Measurements from ENCODE around the gene DPEP1.
"Not testable (repeated sequence)": the region's sequence is repeated elsewhere in the genome, so short reads cannot be mapped to it uniquely, and the experiment has no call there.

DPEP1 gene

GRCh38 chr16:89656435-89657121, 43.1 kb downstream of the DPEP1 start:
- DNase-seq = no peak

- peak; percentile 89 for DNase-seq
Measured at GRCh38 chr16:89657442-89658220, 44.2 kb downstream of the DPEP1 start, which contains the start of the genes CHMP1A and SPATA33. CHMP1A (minus strand) TSS chr16:89657708; CDS start chr16:89657588, 120 bp downstream. SPATA33 (plus strand) TSS chr16:89657836; CDS start chr16:89657912, 76 bp downstream.

DNA sequence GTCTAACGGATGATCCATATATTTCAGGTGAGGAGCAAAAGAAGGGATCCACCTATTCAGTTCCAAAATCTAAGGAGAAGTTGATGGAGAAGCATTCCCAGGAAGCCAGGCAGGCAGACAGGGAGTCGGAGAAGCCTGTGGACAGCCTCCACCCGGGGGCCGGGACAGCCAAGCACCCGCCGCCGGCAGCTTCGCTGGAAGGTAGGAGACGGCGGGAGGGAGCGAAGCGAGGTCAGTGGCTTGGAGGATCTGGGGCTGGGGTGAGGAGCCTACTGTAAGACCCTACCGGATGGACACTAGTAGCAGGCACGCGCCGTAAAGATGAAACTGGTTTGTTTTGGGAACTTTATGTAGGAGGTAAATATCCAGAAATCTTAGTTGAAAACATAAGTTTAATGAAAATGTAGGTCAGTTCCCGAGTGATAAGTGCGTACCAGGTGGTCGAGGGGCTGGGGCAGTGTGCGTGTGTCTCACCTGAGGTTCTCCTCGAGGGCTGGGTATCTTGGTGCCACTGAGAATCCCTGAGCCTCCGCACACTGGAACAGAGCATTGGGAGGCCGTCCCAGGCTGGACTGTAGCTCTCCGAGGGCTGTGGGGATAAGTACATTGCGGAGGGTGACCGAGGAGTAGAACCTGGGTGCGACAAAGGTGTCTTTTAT, 44.9 kb downstream of the DPEP1 start:
- no peak for DNase-seq

GRCh38 chr16:89660146-89660545, 46.7 kb downstream of the DPEP1 start:
- DNase-seq = no peak

DNA sequence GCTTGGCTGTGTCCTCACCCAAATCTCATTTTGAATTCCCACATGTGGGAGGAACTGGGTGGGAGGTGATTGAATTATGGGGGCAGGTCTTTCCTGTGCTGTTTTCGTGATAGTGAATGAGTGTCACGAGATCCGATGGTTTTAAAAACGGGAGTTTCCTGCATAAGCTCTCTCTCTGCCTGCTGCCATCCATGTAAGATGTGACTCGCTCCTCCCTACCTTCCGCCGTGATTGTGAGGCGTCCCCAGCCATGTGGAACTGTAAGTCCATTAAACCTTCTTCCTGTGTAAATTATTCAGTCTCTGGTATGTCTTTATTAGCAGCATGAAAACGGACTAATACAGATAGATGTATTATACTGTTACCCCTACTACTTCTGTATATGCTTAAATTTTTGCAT, 47.8 kb downstream of the DPEP1 start:
- no peak for DNase-seq

DNA sequence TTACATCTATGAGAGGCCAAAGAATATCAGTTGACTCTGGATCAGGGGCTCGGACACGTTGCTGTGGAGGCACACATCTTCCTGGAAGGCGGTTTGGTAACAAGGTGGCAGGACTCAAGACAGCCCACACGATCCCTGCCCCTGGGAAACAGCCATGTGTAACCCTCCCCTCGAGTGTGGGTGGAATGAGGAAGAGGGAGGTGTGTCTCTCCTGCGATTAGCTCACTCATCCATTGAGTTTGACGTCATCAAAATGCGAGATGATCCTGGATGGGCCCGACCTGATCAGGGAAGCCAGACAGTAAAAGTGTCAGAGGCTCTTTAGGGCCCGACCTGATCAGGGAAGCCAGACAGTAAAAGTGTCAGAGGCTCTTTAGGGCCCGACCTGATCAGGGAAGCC, 50.8 kb downstream of the DPEP1 start:
- not testable (repeated sequence) for DNase-seq

GRCh38 chr16:89667000-89667399, 53.6 kb downstream of the DPEP1 start:
- not testable (repeated sequence) for DNase-seq

- DNase-seq = no peak
Measured at GRCh38 chr16:89667633-89668032, 54.2 kb downstream of the DPEP1 start.

DNA sequence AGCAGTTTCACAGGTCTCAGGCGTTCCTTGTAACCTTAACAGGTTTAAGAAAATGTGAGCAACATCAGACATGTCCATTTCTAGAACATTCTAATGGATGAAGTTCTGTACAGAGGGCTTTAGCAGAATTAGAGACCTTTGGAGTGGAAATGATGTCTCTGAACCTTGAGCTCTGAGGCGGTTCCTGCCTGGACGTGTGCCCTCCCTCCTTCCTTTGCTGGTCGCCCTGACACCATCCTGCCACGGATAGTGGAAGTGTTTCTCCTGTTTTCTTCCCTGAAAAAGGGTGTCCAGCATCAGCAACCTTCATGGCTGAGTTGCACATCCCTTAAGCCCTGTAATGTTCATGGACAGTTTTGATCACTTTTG, 55.3 kb downstream of the DPEP1 start:
- DNase-seq = no peak

GRCh38 chr16:89669755-89670154, 56.3 kb downstream of the DPEP1 start:
- no peak for DNase-seq

DNA sequence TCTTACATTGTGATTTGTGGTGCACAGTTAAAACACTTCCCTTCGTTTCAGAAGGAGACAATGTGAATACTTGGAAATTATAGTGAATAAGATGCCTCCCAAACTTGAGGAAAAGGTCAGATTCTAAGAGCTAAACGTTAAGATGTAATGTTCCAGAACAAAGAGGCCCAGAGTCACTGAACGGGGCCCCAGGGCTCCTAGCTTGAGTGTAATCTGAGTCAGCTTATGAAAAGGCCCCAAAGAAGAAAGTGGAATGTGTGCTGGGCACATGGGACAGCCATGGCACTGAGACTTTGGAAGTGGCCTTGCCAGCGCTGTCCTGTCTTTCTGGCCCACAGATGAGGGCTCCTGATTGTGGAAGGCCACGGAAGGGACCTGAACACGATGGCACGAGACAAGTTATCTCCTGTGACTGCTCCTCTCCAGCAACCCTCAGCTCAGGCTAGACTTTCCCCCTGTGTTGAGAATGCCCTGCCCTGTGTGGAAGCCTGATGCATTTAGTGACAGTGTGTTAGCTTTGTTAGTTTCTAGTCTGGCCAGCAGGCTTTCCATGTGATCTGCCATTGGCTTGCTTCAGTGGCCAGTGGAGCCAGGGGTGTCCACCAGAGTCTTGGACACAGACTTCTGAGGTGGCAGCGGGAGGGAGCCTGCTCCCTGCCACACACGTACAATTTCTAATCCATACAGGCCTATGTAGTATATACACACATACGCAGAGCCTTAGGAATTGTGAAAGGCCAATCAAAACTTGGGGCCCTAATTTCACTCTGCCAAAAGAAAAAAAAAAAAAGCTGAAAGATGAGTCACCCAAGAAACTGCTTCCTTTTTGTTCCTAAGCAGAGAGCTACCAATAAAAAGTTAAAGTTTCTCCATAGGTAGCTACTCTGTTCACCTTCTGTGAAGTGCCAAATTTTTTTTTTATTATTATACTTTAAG, 57.3 kb downstream of the DPEP1 start:
- no peak for DNase-seq

DNA sequence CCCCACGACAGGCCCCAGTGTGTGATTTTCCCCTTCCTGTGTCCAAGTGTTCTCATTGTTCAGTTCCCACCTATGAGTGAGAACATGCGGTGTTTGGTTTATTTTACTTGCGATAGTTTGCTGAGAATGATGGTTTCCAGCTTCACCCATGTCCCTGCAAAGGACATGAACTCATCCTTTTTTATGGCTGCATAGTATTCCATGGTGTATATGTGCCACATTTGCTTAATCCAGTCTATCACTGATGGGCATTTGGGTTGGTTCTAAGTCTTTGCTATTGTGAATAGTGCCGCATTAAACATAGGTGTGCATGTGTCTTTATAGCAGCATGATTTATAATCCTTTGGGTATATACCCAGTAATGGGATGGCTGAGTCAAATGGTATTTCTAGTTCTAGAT, 58.1 kb downstream of the DPEP1 start:
- DNase-seq = not testable (repeated sequence)

GRCh38 chr16:89672177-89672941, 58.9 kb downstream of the DPEP1 start:
- no peak for DNase-seq

DNA sequence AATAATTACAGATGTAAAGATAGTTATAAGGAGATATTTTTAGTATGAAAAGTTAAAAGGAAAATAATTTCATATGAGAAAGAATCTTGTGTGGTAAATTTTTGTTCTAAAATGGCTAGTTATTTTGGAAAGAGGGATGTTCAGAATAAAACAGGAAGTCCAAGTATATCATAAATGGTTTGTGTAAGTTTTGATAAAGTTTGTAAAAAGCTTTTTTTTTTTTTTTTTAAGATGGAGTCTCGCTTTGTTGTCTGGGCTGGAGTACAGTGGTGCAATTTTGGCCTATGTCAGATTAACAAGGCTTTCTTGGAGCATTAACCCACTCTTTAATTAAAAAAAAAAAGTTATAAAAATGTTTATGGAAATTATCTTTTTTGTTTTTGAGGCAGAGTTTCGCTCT, 64.8 kb downstream of the DPEP1 start:
- DNase-seq = no peak

- no peak for DNase-seq
Measured at GRCh38 chr16:89685916-89686315, 72.5 kb downstream of the DPEP1 start.

GRCh38 chr16:89686520-89687091, 73.2 kb downstream of the DPEP1 start, which contains the start of gene CDK10:
CDK10 (plus strand) TSS chr16:89686689; CDS start chr16:89686711, 22 bp downstream.
- peak; percentile 86 for DNase-seq

GRCh38 chr16:89687092-89687940, 73.9 kb downstream of the DPEP1 start:
- DNase-seq = no peak

Measured in CD4-positive, alpha-beta T cell treated with Interferon gamma for 1 hour (primary cell).